K562 (cell line): ENCODE data around the gene P2RY11. TPM values are rescaled to one million over a fixed set of nuclear protein-coding genes. Genes with fewer than 3 reads are reported as not detected.

Experiments
- ATAC-seq: fragments of 200-7000 bp; cut with Tn5 transposase; 3 replicates; pipeline ENCODE4 v1.9.1; 2020; ENCODE audit warnings: moderate library complexity
- BruUV-seq: library from RNA; stranded (reverse); fragments of 400-500 nt; replicated peaks from 2 replicates; lab custom pipeline; 2021; lab: Mats Ljungman, UMichigan
- CTCF ChIA-PET: fragments of 300-600 bp; formaldehyde crosslinking; extraction: SDS; loops from one replicate; lab custom pipeline; 2021; ENCODE audit warnings: low intra/inter-chr PET ratio; lab: Yijun Ruan, JAX
- POLR2A ChIA-PET: fragments of 300-600, 350-650 bp; sonication (Branson Sonifier 250); formaldehyde crosslinking; extraction: SDS; loops from one replicate; lab custom pipeline; 2021; ENCODE audit warnings: antibody characterized with exemption, inconsistent platforms; lab: Yijun Ruan, JAX
- DNase-seq, 4 experiments: peaks; one replicate each; pipeline versions ENCODE4 v3.0.0 to v3.0.0-alpha.2; 2011 to 2018; ENCODE audit warnings: low spot score in 3 of 4, mixed read lengths in 3 of 4; ENCODE audit errors: extremely low read depth in 1 of 4
- FAIRE-seq: peaks from 2 replicates; lab custom pipeline; 2011; peaks lifted over from hg19 to GRCh38; lab: Jason Lieb, UNC
- H2AFZ ChIP-seq: 2 replicates; pipeline ENCODE4 v1.6.0; 2011; ENCODE audit warnings: low read depth, low read length, control low read depth, inconsistent platforms
- H3K27ac ChIP-seq: fragments of 200-600 bp; 3 replicates; pipeline ENCODE4 v1.8.0; 2011; ENCODE audit warnings: low read depth, mild to moderate bottlenecking, control low read depth, inconsistent platforms, low read length, moderate library complexity, mixed read lengths; ENCODE audit errors: extremely low read depth
- H3K27me3 ChIP-seq, 2 experiments: fragments of 300-600 bp in 1 of 2; 2 replicates in 1 of 2; 3 replicates in 1 of 2; pipeline versions ENCODE4 v1.6.0 to v1.8.0; 2011; ENCODE audit warnings: inconsistent platforms in 2 of 2, low read length in 2 of 2, mild to moderate bottlenecking in 1 of 2, mixed read lengths in 1 of 2, moderate library complexity in 1 of 2; ENCODE audit not compliant: control insufficient read depth in 2 of 2, insufficient read depth in 2 of 2
- H3K36me3 ChIP-seq: fragments of 300-600 bp; 3 replicates; pipeline ENCODE4 v1.8.0; 2011; ENCODE audit warnings: mild to moderate bottlenecking, low read length, inconsistent platforms; ENCODE audit not compliant: control insufficient read depth, insufficient read depth
- H3K4me1 ChIP-seq, 2 experiments: fragments of 200-600 bp in 1 of 2; replicated peaks in 1 of 2; 2 replicates in 1 of 2; 3 replicates in 1 of 2; pipeline versions ENCODE4 v1.5.1 to v1.8.0; 2011; ENCODE audit warnings: inconsistent platforms in 2 of 2, low read length in 2 of 2, mild to moderate bottlenecking in 1 of 2, mixed read lengths in 1 of 2, moderate library complexity in 1 of 2; ENCODE audit not compliant: control insufficient read depth in 2 of 2, insufficient read depth in 2 of 2
- H3K4me2 ChIP-seq: 2 replicates; pipeline ENCODE4 v1.6.1; 2011; ENCODE audit warnings: low read length, control low read depth, inconsistent platforms, mixed read lengths; ENCODE audit not compliant: insufficient read depth
- H3K4me3 ChIP-seq: fragments of 200-600 bp; sonication (generic), shearing (Covaris generic); 2 replicates; pipeline ENCODE4 v1.5.1; 2016; ENCODE audit warnings: control low read depth, inconsistent platforms
- H3K79me2 ChIP-seq: fragments of 200-600 bp; 3 replicates; pipeline ENCODE4 v1.8.0; 2011; ENCODE audit warnings: low read length, inconsistent platforms; ENCODE audit not compliant: control insufficient read depth, insufficient read depth
- H3K9ac ChIP-seq, 2 experiments: 2 replicates each; pipeline versions ENCODE4 v1.6.0 to v1.6.1; 2011; ENCODE audit warnings: low read depth in 2 of 2, low read length in 2 of 2, control low read depth in 1 of 2, inconsistent platforms in 1 of 2, mild to moderate bottlenecking in 1 of 2, mixed read lengths in 1 of 2; ENCODE audit not compliant: insufficient read depth in 1 of 2
- H3K9me1 ChIP-seq: one replicate; pipeline ENCODE4 v1.6.0; 2011; ENCODE audit warnings: inconsistent platforms, mild to moderate bottlenecking, low read length, moderate library complexity; ENCODE audit not compliant: control insufficient read depth, insufficient read depth
- H3K9me3 ChIP-seq: replicated peaks from 2 replicates; pipeline ENCODE4 v1.5.1; 2011; ENCODE audit warnings: low read depth, low read length, inconsistent platforms; ENCODE audit not compliant: control insufficient read depth, insufficient read depth
- H4K20me1 ChIP-seq: replicated peaks from 2 replicates; pipeline ENCODE4 v1.6.1; 2011; ENCODE audit warnings: low read length, inconsistent platforms, mixed read lengths; ENCODE audit not compliant: control insufficient read depth, insufficient read depth
- ARID1B ChIP-seq: fragments of 450-650 bp; IDR thresholded peaks from 2 replicates; pipeline ENCODE4 v1.6.1; 2016; ENCODE audit warnings: antibody characterized with exemption, mild to moderate bottlenecking, inconsistent platforms
- BHLHE40 ChIP-seq: IDR thresholded peaks from 2 replicates; pipeline ENCODE4 v1.6.1; 2011; ENCODE audit warnings: low read length, improper control_type of control experiment
- BRF2 ChIP-seq: IDR thresholded peaks from 3 replicates; pipeline ENCODE4 v1.6.1; 2011; ENCODE audit warnings: borderline replicate concordance, mild to moderate bottlenecking; ENCODE audit not compliant: insufficient read length, insufficient read depth
- CTCFL ChIP-seq: IDR thresholded peaks from 2 replicates; pipeline ENCODE4 v1.6.1; 2011; ENCODE audit warnings: borderline replicate concordance, low read depth, mild to moderate bottlenecking, moderate library complexity, low read length; ENCODE audit not compliant: insufficient read depth, poor library complexity, severe bottlenecking
- FOXK1 ChIP-seq: sonication (generic); formaldehyde crosslinking; IDR thresholded peaks from 2 replicates; pipeline ENCODE4 v1.8.0; 2022; ENCODE audit warnings: missing genetic modification reagents, mild to moderate bottlenecking, borderline replicate concordance
- KDM1A ChIP-seq, 2 experiments: fragments of 450-650 bp; IDR thresholded peaks; 2 replicates each; pipeline ENCODE4 v1.6.1; 2016; ENCODE audit warnings: mild to moderate bottlenecking in 2 of 2
- KLF1 ChIP-seq: fragments of 450-650 bp; IDR thresholded peaks from 2 replicates; pipeline ENCODE4 v1.6.1; 2016; ENCODE audit warnings: missing genetic modification characterization, missing compliant biosample characterization
- MAX ChIP-seq: sonication (generic); formaldehyde crosslinking; IDR thresholded peaks from 2 replicates; pipeline ENCODE4 v1.9.0; 2022; ENCODE audit warnings: mild to moderate bottlenecking, missing genetic modification reagents
- NCOA1 ChIP-seq: fragments of 450-650 bp; IDR thresholded peaks from 2 replicates; pipeline ENCODE4 v1.6.1; 2016; ENCODE audit warnings: low read depth
- NCOA4 ChIP-seq: fragments of 450-650 bp; IDR thresholded peaks from 2 replicates; pipeline ENCODE4 v1.6.1; 2018; ENCODE audit warnings: mild to moderate bottlenecking; ENCODE audit not compliant: partially characterized antibody
- RCOR1 ChIP-seq, 2 experiments: IDR thresholded peaks; 2 replicates each; pipeline ENCODE4 v1.6.1; 2012; ENCODE audit warnings: low read depth in 2 of 2, low read length in 2 of 2, borderline replicate concordance in 1 of 2, improper control_type of control experiment in 1 of 2
- SMAD4 ChIP-seq: fragments of 250-450 bp; sonication (Bioruptor Pico); conservative IDR thresholded peaks from 2 replicates; pipeline ENCODE4 v1.8.0; 2021; ENCODE audit warnings: inconsistent platforms, mild to moderate bottlenecking, moderate library complexity
- TAL1 ChIP-seq: fragments of 450-650 bp; IDR thresholded peaks from 2 replicates; pipeline ENCODE4 v1.6.1; 2016; ENCODE audit warnings: mild to moderate bottlenecking
- TCF3 ChIP-seq: sonication (generic); formaldehyde crosslinking; IDR thresholded peaks from 2 replicates; pipeline ENCODE4 v1.4.0; 2020; ENCODE audit warnings: mild to moderate bottlenecking, missing genetic modification reagents
- TRIM24 ChIP-seq, 2 experiments: fragments of 450-650 bp; IDR thresholded peaks; 2 replicates each; pipeline ENCODE4 v1.6.1; 2016
- ZBTB7A ChIP-seq: IDR thresholded peaks from 2 replicates; pipeline ENCODE4 v1.6.1; 2011; ENCODE audit warnings: low read depth, mild to moderate bottlenecking, low read length, moderate library complexity, borderline replicate concordance; ENCODE audit not compliant: control insufficient read depth
- WGBS: fragments of 100-300 bp; shearing (Covaris generic); methylation state at CpG from one replicate; pipeline ENCODE4 v1.1.6; 2016; ENCODE audit warnings: low coverage, mixed read lengths; ENCODE audit not compliant: insufficient coverage; ENCODE audit errors: missing lambda C conversion rate; 5-methylcytosine and 5-hydroxymethylcytosine counted together
- in situ Hi-C: fragments of 300-500 bp; cut with MboI; formaldehyde crosslinking; loops from 4 replicates; pipeline ENCODE4 v1.15.0; 2018; ENCODE audit warnings: inconsistent platforms, mixed read lengths
- intact Hi-C: fragments of 100-400 bp; cut with micrococcal nuclease; formaldehyde crosslinking; loops from 2 replicates; pipeline ENCODE4 v1.14.2; 2022
- polyA plus RNA-seq, 8 experiments: library from polyadenylated mRNA; depleted of rRNA in 4 of 8; stranded (reverse) in 5 of 8; unstranded in 3 of 8; fragments of >200 nt; fragmentation: Nextera tagmentation in 2 of 8; fragmentation: Illumina TruSeq in 1 of 8; extraction: Ambion mirVana in 2 of 8; extraction: Trizol in 1 of 8; gene quantifications; 2 replicates each; pipeline versions ENCODE4 v1.2.1 to v1.2.3, GENCODE V29; 2011 to 2014; ENCODE audit warnings: inconsistent platforms in 1 of 8, missing spikeins in 1 of 8
- total RNA-seq, 7 experiments: library from RNA; depleted of rRNA in 6 of 7; stranded (reverse); fragments of >200 nt in 6 of 7; fragmentation: Illumina TruSeq in 2 of 7; extraction: Trizol in 2 of 7; gene quantifications; 2 replicates each; pipeline versions ENCODE4 v1.2.1 to v1.2.3, GENCODE V29; 2011 to 2021; ENCODE audit warnings: low replicate concordance in 1 of 7

P2RY11 gene
- total and polyA plus RNA-seq, 9 of the 15 experiments (the other 6 are each of a cell fraction or from before 2014, with no cell fraction given): 0.03 to 10.1 (median 1.5) TPM

- whole genome bisulfite sequencing: 23% methylated on average over 13 of the region's 13 CpGs
- FAIRE-seq: peak; percentile 74
- POLR2A ChIA-PET: interaction anchor here (0.9 to 1.8 kb wide), 2 partner anchors 9 to 12 kb away, joined by 3 to 5 read pairs; no protein-coding TSS in a partner anchor
- TF ChIP-seq BRF2: no peak
- 0 out of 2 replicates have a peak, but pooled peaks have one; percentile 30 for TF ChIP-seq ZBTB7A
- peak; percentile 79 for TF ChIP-seq ARID1B
- no peak for TF ChIP-seq NCOA4
- TF ChIP-seq TCF3 (CRISPR knock-in tag): peak; percentile 83
- TF ChIP-seq BHLHE40: peak; percentile 47; the same call in 1 of the 2 replicates
- TF ChIP-seq SMAD4 (CRISPR knock-in tag): peak; percentile 51; the same call in 1 of the 2 replicates
- TF ChIP-seq FOXK1 (CRISPR knock-in tag): no peak
- peak; percentile 49 for TF ChIP-seq MAX (CRISPR knock-in tag)
- no peak for TF ChIP-seq KLF1 (tag)
- TF ChIP-seq CTCFL: no peak
- peak; percentile 30; the same call in 1 of the 2 replicates for TF ChIP-seq NCOA1
- TF ChIP-seq TRIM24 (IDR thresholded peaks at IDR 0.05): 0 out of 4 replicates have a peak, but pooled peaks of 1 of the 2 experiments have one; percentile 19
- 0 out of 4 replicates have a peak, but pooled peaks of 1 of the 2 experiments have one; percentile 11 for TF ChIP-seq KDM1A (IDR thresholded peaks at IDR 0.05)
- 0 out of 4 replicates have a peak, but pooled peaks of 1 of the 2 experiments have one; percentile 39 for TF ChIP-seq RCOR1 (IDR thresholded peaks at IDR 0.05; ENCODE audit: borderline replicate concordance in 1 of 2, low read depth in 2 of 2, low read length in 2 of 2)
- TF ChIP-seq TAL1: peak; percentile 72
Measured at GRCh38 chr19:10091895-10092641, 19.4 kb upstream of the P2RY11 start.

More at GRCh38 chr19:10091895-10092641, 19.4 kb upstream of the P2RY11 start:
- H3K27me3 ChIP-seq: no peaks in the 10 kb centered on the region
- intact Hi-C loops (no loop called here), in situ Hi-C loops (no loop called here)
- H3K36me3 ChIP-seq: no peaks in the 10 kb centered on the region; the same call in 2 of the 3 replicates
- peaks cover 24 to 46% of the 10 kb centered on the region in 2 experiments for H3K4me1 ChIP-seq
- H3K4me2 ChIP-seq: peak overlapping the region; percentile 38; the same call in 1 of the 2 replicates
- no peaks in the 10 kb centered on the region for H3K9me3 ChIP-seq
- no peak overlapping the region for H3K4me3 ChIP-seq
- peak overlapping the region in 1 of 2 experiments; percentile 57; a peak in 2 of 4 replicates for H3K9ac ChIP-seq
- DNase-seq (peak; percentile 21 to 64 (median 41)), ATAC-seq (peak; percentile 21)
- peak overlapping the region; percentile 29; the same call in 1 of the 3 replicates for H3K27ac ChIP-seq
- peaks cover 3% of the 10 kb centered on the region; the same call in 1 of the 2 replicates for H4K20me1 ChIP-seq
- no TSS peak for BruUV-seq
- H3K79me2 ChIP-seq: no peaks in the 10 kb centered on the region
- no peak overlapping the region for H2AFZ ChIP-seq
- H3K9me1 ChIP-seq: no peaks in the 10 kb centered on the region
- CTCF ChIA-PET: no interaction called here
